Activated T-helper 1 cell treated with anti-CD3 and anti-CD28 coated beads, Interleukin-12 subunit alpha, Interleukin-12 subunit beta, Interleukin-2, Interleukin-4 antibody, amounts not matched to agents 30 ng/mL and 10 ng/mL and 1 ng/mL, durations not matched to agents 14 hours and 24 hours and 36 hours (primary cell): ENCODE data around the gene ADAM22. TPM values are rescaled to one million over a fixed set of nuclear protein-coding genes. Genes with fewer than 3 reads are reported as not detected.

Experiments used
- DNase-seq: peaks from one replicate; pipeline ENCODE4 v3.0.0; 2021; ENCODE audit warnings: low spot score
- H3K27ac Mint-ChIP-seq: one replicate; pipeline ENCODE4 v1.8.0; 2021; ENCODE audit warnings: mild to moderate bottlenecking, mixed read lengths
- H3K27me3 Mint-ChIP-seq: one replicate; pipeline ENCODE4 v1.8.0; 2022; ENCODE audit warnings: mild to moderate bottlenecking, moderate library complexity, mixed read lengths; ENCODE audit not compliant: insufficient read depth
- H3K36me3 Mint-ChIP-seq: one replicate; pipeline ENCODE4 v1.8.0; 2021; ENCODE audit warnings: low read depth, mixed read lengths
- H3K4me1 Mint-ChIP-seq: one replicate; pipeline ENCODE4 v1.8.0; 2021; ENCODE audit warnings: low read depth, mixed read lengths
- H3K4me3 Mint-ChIP-seq: one replicate; pipeline ENCODE4 v1.8.0; 2021; ENCODE audit warnings: mild to moderate bottlenecking, moderate library complexity, mixed read lengths
- H3K9me3 Mint-ChIP-seq: one replicate; pipeline ENCODE4 v1.8.0; 2021; ENCODE audit warnings: mixed read lengths
- intact Hi-C: fragments of 100-400 bp; cut with micrococcal nuclease; formaldehyde crosslinking; loops from one replicate; pipeline ENCODE4 v1.15.1; 2024
- total RNA-seq: library from RNA; stranded (reverse); gene quantifications from 2 replicates; pipeline ENCODE4 v1.2.3, GENCODE V29; 2022

ADAM22 gene
- total RNA-seq, 1 donor from 2014 or later, result 1.5 TPM

DNA sequence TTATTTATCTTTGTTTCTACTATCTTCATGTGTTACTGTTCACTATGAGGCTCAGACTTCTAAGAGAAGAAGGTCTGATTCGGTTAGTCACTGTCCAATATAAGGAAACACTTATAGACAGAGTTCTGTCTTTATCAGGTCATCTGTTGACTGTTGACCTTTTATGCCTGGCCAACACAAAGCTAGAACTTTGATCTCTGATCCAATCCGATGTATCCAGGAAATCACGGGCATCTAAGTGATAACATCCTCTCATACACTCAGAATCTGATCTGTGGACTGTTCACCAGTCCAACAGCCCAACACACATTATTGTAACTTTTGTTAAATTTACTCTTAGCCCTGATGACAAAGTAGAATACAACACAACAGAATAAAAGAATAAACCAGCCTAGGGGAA, 171.2 kb downstream of the ADAM22 start:
- no peak for DNase-seq
- H3K27me3 Mint-ChIP-seq, result no peaks in the 10 kb centered on the region
- H3K27ac Mint-ChIP-seq, result no peak overlapping the region
- H3K36me3 Mint-ChIP-seq, result no peaks in the 10 kb centered on the region
- no peak overlapping the region for H3K4me3 Mint-ChIP-seq
- intact Hi-C loops, result loop anchor here (10.0 kb wide), 1 partner anchor 480 kb away; the partner anchor contains the start of gene RUNDC3B
- no peaks in the 10 kb centered on the region for H3K9me3 Mint-ChIP-seq
- H3K4me1 Mint-ChIP-seq, result peaks cover 4% of the 10 kb centered on the region

DNA sequence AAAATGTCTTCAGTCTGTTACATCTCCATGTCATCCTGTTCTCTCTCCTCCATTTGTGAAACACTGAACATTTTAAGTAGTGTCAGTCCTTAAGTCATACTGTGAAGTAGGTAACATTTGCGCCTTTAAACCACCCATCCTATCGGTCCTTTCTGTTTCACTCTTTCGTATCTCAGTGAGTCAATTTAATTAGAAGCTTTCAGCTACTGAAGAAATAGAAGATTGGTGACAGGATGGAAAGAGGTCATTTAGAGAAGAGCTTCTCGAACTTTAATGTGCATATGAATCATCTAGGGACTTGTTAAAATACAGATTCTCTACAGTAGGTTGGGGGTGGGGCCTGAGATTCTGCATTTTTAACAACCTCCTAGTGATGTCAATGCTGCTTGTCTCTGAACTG, 172.4 kb downstream of the ADAM22 start:
- H3K4me1 Mint-ChIP-seq, result peaks cover 4% of the 10 kb centered on the region
- H3K4me3 Mint-ChIP-seq, result no peak overlapping the region
- no peaks in the 10 kb centered on the region for H3K36me3 Mint-ChIP-seq
- DNase-seq, result no peak
- no peaks in the 10 kb centered on the region for H3K27me3 Mint-ChIP-seq
- intact Hi-C loops, result loop anchor here (10.0 kb wide), 1 partner anchor 482 kb away; the partner anchor contains the start of gene RUNDC3B
- H3K27ac Mint-ChIP-seq, result no peak overlapping the region
- no peaks in the 10 kb centered on the region for H3K9me3 Mint-ChIP-seq

DNA sequence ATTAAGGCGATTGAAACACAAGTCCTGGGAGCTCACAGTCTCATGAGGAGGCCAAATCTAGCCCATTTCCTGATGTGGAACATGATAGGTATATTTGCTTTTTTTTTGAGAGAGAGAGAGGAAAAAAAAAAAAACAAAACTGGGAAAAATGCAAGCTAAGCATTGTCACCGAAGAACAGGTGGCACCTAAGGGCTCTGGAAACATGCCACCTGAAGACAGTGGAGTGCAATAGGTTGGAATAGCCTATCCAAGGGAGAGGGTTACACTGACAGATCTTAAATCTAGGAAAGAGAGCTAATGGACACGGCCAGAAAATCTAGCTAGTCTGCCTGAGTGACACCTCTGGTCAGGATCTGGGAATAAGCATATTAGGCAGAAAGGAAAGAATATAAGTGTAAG, 175.6 kb downstream of the ADAM22 start:
- H3K4me1 Mint-ChIP-seq, result peaks cover 4% of the 10 kb centered on the region
- H3K27me3 Mint-ChIP-seq, result no peaks in the 10 kb centered on the region
- intact Hi-C loops, result loop anchor here (5.0 to 10.0 kb wide), 2 partner anchors 485 to 602 kb away; partner anchors contain the start of gene RUNDC3B
- H3K36me3 Mint-ChIP-seq, result no peaks in the 10 kb centered on the region
- no peaks in the 10 kb centered on the region for H3K9me3 Mint-ChIP-seq
- no peak overlapping the region for H3K4me3 Mint-ChIP-seq
- DNase-seq, result no peak
- H3K27ac Mint-ChIP-seq, result no peak overlapping the region

DNA sequence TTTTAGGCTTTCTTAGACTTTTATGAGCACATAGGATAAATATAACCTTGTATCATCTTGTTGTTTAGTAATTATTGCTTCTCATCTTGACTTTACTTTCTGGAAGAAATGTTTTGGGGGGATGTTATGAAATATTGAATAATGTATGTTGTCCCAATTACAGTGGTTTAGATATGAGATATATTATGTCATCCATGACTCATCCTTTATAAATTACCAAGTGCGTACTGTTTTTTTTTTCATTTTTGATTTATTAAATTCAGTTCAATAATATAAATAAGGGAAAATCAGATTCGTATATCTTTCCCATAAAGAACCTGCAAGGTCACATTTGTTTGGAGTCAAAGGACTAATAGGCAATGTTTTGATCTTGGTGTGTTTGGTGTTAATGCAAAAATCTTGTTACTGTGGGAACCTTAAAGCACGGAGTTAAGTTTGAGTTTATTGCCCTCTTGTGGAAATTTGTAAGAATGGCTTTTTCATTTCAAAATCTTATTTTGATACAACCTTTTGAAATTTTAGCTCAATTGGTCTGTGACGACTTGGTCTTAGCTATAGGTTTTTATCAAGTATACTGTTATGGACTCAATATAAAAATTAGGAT, 177.2 kb downstream of the ADAM22 start:
- no peaks in the 10 kb centered on the region for H3K9me3 Mint-ChIP-seq
- H3K27ac Mint-ChIP-seq, result no peak overlapping the region
- no peaks in the 10 kb centered on the region for H3K36me3 Mint-ChIP-seq
- H3K27me3 Mint-ChIP-seq, result no peaks in the 10 kb centered on the region
- H3K4me1 Mint-ChIP-seq, result peaks cover 4% of the 10 kb centered on the region
- intact Hi-C loops, result loop anchor here (1.0 to 5.0 kb wide), 2 partner anchors 313 to 604 kb away; no protein-coding TSS in a partner anchor
- DNase-seq, result no peak
- no peak overlapping the region for H3K4me3 Mint-ChIP-seq

DNA sequence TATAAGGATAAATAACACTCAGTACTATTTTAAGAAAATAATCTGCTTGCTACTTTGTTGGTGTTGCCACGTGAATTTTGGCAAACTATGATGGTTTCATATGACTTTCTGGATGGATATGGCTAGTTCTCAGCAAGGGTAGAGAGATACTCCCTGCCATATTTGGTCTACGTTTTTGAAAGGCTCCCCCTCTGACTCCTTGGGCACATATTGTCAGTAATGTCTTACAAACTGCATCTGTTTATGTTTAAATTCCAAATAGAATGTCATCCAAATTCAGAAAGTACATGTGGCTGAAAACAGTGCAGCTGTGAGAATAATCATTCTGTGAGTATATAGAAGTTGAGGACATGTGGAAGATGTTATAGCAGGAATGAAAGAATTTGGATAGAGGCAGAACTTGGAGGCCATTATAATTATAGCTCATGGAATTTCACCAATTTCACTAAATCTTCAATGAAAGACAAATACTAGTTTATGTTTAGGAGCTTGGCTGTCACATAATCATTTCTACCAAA, 178.0 kb downstream of the ADAM22 start:
- DNase-seq, result no peak
- Mint-ChIP-seq H3K4me1 (no peaks in the 10 kb centered on the region), H3K27me3 (no peaks in the 10 kb centered on the region), H3K27ac (no peak overlapping the region), H3K4me3 (no peak overlapping the region), H3K36me3 (no peaks in the 10 kb centered on the region), H3K9me3 (no peaks in the 10 kb centered on the region)
- intact Hi-C loops, result loop anchor here (1.0 to 5.0 kb wide), 2 partner anchors 314 to 605 kb away; no protein-coding TSS in a partner anchor

DNA sequence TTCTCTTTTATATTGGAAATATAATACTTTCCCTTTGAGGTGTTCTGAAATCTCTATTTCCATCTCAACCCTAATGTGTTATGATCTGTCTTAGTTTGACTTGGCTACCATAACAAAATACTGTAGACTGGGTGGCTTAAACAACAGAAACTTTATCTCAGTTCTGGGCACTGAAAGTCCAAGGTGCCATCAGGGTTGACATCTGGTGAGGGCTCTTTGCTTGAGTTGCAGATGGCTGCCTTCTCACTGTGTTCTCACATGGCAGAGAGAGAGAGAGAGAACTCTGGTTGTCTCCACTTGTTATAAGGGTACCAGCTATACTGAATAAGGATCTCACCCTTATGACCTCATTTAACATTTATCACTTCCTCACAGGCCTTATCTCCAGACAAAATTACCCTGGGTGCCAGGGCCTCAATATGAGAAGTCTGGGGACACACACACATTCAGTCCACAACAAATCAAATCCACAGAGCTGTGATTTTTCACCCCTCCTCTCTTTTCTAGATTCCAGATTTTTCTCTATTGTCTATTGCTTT, 181.3 kb downstream of the ADAM22 start:
- DNase-seq, result no peak
- H3K27me3 Mint-ChIP-seq, result no peaks in the 10 kb centered on the region
- no peaks in the 10 kb centered on the region for H3K9me3 Mint-ChIP-seq
- intact Hi-C loops, result no loop called here
- no peak overlapping the region for H3K27ac Mint-ChIP-seq
- H3K4me1 Mint-ChIP-seq, result no peaks in the 10 kb centered on the region
- H3K36me3 Mint-ChIP-seq, result no peaks in the 10 kb centered on the region
- no peak overlapping the region for H3K4me3 Mint-ChIP-seq

DNA sequence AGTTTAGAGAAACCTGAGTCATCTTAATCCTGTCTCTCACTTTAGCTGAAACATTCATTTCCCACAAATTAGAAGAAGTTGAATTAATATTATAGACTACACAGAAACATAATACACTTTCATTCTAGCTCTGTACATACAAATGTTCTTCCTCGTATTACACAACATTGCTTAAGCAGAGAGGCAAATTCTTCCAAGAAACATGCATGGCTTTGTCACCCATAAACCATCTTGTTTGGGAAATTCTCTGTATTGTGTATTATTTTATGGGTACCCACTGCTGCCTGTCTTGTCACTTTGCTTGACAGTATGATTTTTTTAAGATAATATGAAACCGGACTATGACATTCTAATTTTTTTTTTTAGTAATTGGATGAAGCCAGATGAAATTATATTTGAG, 181.8 kb downstream of the ADAM22 start:
- H3K4me1 Mint-ChIP-seq, result no peaks in the 10 kb centered on the region
- no peaks in the 10 kb centered on the region for H3K36me3 Mint-ChIP-seq
- intact Hi-C loops, result no loop called here
- no peaks in the 10 kb centered on the region for H3K9me3 Mint-ChIP-seq
- no peak overlapping the region for H3K27ac Mint-ChIP-seq
- H3K4me3 Mint-ChIP-seq, result no peak overlapping the region
- no peak for DNase-seq
- no peaks in the 10 kb centered on the region for H3K27me3 Mint-ChIP-seq

DNA sequence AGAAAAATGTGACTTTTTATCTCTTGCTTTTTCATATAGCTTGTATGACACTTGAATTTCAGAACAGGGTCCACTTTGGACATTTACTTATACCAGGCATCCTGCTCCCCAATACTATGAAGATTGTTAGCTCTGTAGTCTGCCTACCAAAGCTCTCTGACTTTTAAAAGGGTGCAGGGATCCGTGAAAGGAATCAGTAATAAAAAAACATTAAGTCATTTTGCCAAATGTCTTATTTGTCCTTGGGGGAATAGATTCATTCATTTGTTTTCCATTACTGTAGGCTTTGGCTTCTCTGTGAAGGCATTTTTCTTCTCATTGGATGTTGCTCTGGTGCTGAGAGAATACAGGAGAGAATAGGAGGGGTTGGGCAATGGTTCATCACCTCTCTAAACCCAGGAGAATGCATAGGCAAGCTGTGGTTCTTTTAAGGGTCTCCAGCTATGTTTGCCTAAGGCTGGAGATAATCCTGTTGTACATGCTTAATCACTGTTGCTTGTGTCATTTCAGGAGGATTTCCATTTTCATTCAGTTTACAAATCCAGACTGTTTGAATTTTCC, 182.3 kb downstream of the ADAM22 start:
- intact Hi-C loops, result no loop called here
- no peaks in the 10 kb centered on the region for H3K36me3 Mint-ChIP-seq
- H3K9me3 Mint-ChIP-seq, result no peaks in the 10 kb centered on the region
- H3K27me3 Mint-ChIP-seq, result no peaks in the 10 kb centered on the region
- DNase-seq, result no peak
- H3K4me1 Mint-ChIP-seq, result no peaks in the 10 kb centered on the region
- no peak overlapping the region for H3K27ac Mint-ChIP-seq
- H3K4me3 Mint-ChIP-seq, result no peak overlapping the region

DNA sequence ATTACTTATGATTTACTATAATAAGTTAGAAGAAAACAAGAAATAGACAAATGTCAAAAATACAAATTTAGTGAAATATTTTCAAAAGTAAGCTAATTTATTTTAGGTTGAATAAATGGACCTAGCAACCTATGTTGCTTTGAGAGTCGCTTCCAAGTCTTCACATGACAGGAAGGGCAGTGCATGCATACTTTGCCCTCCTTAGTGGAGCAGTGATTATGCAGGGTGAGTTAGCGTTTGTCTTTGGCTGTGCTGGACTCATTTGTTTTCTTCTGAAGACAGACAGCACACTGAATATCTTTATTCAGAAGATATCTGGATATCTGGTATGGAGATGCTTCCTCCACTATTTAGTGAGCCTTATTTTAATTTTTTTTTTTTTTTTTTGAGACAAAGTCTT, 183.3 kb downstream of the ADAM22 start:
- no peak for DNase-seq
- H3K4me3 Mint-ChIP-seq, result no peak overlapping the region
- no peaks in the 10 kb centered on the region for H3K4me1 Mint-ChIP-seq
- intact Hi-C loops, result no loop called here
- H3K27me3 Mint-ChIP-seq, result no peaks in the 10 kb centered on the region
- no peak overlapping the region for H3K27ac Mint-ChIP-seq
- H3K9me3 Mint-ChIP-seq, result no peaks in the 10 kb centered on the region
- no peaks in the 10 kb centered on the region for H3K36me3 Mint-ChIP-seq

DNA sequence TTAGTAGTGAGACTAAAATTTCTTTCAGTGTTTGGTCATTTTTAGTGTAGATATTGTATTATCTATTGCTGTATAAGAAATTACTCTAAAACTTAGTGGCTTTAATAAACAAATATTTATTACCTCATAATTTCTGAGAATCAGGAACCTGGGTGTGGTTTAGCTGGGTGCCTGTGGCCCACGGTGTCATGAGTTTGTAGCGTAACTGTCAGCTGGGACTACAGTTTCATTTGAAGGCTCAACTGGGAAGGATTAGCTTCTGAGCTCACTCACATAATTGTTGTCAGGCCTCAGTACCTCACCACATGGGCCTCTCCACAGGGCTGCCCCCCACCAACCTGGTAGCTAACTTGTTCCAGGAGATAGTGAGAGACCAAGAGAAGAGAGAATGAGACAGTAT, 187.3 kb downstream of the ADAM22 start:
- no peak overlapping the region for H3K4me3 Mint-ChIP-seq
- intact Hi-C loops, result no loop called here

DNA sequence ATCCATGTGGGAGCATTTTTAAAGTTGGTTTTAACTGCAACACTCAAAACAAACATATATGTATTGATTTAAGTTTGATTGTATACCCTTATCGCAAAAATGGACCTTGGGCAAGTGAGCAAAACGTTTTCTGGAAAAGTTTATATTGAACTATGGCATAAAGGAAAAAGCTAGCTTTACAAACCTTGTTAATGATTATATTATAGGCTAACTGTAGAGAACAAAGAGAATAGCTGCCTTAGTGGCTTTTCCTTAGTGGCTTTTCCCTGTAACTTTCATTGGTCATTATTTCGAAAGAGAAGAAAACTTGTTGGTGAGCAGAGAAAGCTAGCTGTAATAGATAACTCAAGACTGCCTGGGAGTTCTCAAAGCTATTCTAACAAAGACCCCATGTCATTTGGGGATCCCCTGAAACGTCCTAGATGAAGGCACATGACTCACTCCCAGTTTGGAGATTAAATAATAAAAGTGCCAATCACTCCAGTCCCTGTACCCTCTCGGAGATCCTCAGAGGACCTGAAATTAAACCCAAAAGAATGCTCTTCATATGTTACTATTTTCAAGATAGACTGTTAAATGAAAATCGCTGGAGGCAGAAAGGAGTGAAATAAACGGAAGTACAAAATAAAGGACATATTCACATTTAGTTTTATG, 193.7 kb downstream of the ADAM22 start:
- H3K36me3 Mint-ChIP-seq, result no peaks in the 10 kb centered on the region
- no peak overlapping the region for H3K27ac Mint-ChIP-seq
- H3K27me3 Mint-ChIP-seq, result peaks cover 3% of the 10 kb centered on the region
- H3K4me3 Mint-ChIP-seq, result no peak overlapping the region
- H3K4me1 Mint-ChIP-seq, result no peaks in the 10 kb centered on the region
- no peaks in the 10 kb centered on the region for H3K9me3 Mint-ChIP-seq
- intact Hi-C loops, result no loop called here
- no peak for DNase-seq

More for the DNA sequence above, 187.3 kb downstream of the ADAM22 start:
- Mint-ChIP-seq H3K27me3 (peaks cover 3% of the 10 kb centered on the region), H3K27ac (no peak overlapping the region), H3K36me3 (no peaks in the 10 kb centered on the region), H3K9me3 (no peaks in the 10 kb centered on the region), H3K4me1 (no peaks in the 10 kb centered on the region)
- DNase-seq, result no peak

DNA sequence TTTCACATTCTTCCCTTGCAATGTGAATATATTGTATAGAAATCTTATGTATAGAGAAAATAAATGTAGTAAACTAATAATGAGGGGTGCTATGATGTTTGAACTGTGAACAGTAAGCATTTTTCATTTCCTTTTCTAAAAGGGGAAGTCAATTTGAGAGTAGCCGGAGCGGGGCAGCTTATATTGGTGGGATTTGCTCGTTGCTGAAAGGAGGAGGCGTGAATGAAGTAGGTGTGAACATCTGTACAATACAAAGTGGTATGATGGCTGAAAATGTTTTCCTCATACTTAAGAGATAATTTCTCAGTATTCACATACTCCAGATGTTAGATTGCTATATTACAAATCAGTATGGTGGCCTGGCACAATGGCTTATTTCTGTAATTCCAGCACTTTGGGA, 198.7 kb downstream of the ADAM22 start:
- Mint-ChIP-seq H3K4me1 (no peaks in the 10 kb centered on the region), H3K27ac (no peak overlapping the region), H3K4me3 (no peak overlapping the region), H3K36me3 (no peaks in the 10 kb centered on the region), H3K27me3 (no peaks in the 10 kb centered on the region), H3K9me3 (no peaks in the 10 kb centered on the region)
- no peak for DNase-seq
- intact Hi-C loops, result no loop called here

DNA sequence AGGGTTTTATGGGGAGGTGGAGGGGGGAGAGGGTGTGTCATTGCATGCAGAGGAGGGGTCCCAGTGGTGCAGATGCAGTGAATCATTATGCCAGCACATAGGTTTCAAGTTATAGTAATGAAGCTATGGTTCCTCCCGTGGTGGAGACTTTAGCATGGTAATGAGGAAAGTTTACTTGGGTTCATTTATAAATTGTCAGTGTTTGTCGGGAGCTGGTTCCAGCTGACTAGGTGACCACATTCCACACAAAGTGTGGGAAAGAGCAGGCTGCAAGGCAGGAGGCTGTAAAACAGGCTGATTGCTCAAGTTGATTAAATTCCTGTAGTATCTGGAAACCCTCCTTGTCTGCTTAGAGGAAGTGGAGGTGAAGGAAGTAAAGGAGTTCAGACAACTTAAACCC, 206.9 kb downstream of the ADAM22 start:
- intact Hi-C loops, result no loop called here
- DNase-seq, result no peak
- no peaks in the 10 kb centered on the region for H3K36me3 Mint-ChIP-seq
- no peaks in the 10 kb centered on the region for H3K27me3 Mint-ChIP-seq
- H3K9me3 Mint-ChIP-seq, result no peaks in the 10 kb centered on the region
- H3K27ac Mint-ChIP-seq, result no peak overlapping the region
- no peak overlapping the region for H3K4me3 Mint-ChIP-seq
- no peaks in the 10 kb centered on the region for H3K4me1 Mint-ChIP-seq
